HL-60 (cell line): ENCODE measurements around the gene ASB16.

Experiments
- GABPA ChIP-seq: IDR thresholded peaks from 2 replicates; pipeline ENCODE4 v1.6.1; 2012; ENCODE audit warnings: low read depth
- POLR2AphosphoS5 ChIP-seq: IDR thresholded peaks from 2 replicates; pipeline ENCODE4 v1.6.1; 2012; ENCODE audit warnings: low read depth
- SPI1 ChIP-seq: IDR thresholded peaks from 2 replicates; pipeline ENCODE4 v1.6.1; 2012; ENCODE audit warnings: low read depth, mild to moderate bottlenecking, borderline replicate concordance
- TF ChIP-seq, protein P1 (sequence below): IDR thresholded peaks from one replicate; pipeline ENCODE4 v1.5.1; 2011; ENCODE audit warnings: low read length, control low read depth, inconsistent platforms; ENCODE audit not compliant: insufficient read depth
- TF ChIP-seq, protein P2 (sequence below): IDR thresholded peaks from 2 replicates; pipeline ENCODE4 v1.6.1; 2012; ENCODE audit warnings: low read depth; ENCODE audit not compliant: insufficient replicate concordance

DNA sequence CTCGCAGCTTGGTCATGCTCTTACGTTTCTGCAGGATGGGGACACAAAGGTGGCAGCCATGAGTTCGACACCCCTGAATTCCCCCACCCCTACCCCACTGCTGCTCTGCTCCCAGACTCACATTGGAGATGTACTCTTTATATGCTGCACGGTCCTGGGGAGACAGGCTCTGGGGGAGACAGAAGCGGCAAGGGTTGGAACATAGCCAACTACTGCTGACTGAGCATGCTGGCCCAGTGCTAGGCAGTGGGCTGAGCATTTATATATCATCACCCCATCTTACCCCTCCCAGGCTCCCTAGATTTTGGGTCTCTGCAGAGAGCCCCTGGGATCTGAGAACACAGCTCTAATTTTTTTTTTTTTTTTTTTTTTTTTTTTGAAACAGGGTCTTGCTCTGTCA lies 37.2 kb downstream of the ASB16 start:
- TF ChIP-seq, protein P1, sequence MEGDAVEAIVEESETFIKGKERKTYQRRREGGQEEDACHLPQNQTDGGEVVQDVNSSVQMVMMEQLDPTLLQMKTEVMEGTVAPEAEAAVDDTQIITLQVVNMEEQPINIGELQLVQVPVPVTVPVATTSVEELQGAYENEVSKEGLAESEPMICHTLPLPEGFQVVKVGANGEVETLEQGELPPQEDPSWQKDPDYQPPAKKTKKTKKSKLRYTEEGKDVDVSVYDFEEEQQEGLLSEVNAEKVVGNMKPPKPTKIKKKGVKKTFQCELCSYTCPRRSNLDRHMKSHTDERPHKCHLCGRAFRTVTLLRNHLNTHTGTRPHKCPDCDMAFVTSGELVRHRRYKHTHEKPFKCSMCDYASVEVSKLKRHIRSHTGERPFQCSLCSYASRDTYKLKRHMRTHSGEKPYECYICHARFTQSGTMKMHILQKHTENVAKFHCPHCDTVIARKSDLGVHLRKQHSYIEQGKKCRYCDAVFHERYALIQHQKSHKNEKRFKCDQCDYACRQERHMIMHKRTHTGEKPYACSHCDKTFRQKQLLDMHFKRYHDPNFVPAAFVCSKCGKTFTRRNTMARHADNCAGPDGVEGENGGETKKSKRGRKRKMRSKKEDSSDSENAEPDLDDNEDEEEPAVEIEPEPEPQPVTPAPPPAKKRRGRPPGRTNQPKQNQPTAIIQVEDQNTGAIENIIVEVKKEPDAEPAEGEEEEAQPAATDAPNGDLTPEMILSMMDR, result no peak
- TF ChIP-seq POLR2AphosphoS5 (no peak), SPI1 (no peak), GABPA (no peak)
- TF ChIP-seq, protein P2, sequence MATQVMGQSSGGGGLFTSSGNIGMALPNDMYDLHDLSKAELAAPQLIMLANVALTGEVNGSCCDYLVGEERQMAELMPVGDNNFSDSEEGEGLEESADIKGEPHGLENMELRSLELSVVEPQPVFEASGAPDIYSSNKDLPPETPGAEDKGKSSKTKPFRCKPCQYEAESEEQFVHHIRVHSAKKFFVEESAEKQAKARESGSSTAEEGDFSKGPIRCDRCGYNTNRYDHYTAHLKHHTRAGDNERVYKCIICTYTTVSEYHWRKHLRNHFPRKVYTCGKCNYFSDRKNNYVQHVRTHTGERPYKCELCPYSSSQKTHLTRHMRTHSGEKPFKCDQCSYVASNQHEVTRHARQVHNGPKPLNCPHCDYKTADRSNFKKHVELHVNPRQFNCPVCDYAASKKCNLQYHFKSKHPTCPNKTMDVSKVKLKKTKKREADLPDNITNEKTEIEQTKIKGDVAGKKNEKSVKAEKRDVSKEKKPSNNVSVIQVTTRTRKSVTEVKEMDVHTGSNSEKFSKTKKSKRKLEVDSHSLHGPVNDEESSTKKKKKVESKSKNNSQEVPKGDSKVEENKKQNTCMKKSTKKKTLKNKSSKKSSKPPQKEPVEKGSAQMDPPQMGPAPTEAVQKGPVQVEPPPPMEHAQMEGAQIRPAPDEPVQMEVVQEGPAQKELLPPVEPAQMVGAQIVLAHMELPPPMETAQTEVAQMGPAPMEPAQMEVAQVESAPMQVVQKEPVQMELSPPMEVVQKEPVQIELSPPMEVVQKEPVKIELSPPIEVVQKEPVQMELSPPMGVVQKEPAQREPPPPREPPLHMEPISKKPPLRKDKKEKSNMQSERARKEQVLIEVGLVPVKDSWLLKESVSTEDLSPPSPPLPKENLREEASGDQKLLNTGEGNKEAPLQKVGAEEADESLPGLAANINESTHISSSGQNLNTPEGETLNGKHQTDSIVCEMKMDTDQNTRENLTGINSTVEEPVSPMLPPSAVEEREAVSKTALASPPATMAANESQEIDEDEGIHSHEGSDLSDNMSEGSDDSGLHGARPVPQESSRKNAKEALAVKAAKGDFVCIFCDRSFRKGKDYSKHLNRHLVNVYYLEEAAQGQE, result no peak
